ENCODE data around the gene RNGTT.
"Not testable (repeated sequence)": the region's sequence is repeated elsewhere in the genome, so short reads cannot be mapped to it uniquely, and the experiment has no call there.

DNA sequence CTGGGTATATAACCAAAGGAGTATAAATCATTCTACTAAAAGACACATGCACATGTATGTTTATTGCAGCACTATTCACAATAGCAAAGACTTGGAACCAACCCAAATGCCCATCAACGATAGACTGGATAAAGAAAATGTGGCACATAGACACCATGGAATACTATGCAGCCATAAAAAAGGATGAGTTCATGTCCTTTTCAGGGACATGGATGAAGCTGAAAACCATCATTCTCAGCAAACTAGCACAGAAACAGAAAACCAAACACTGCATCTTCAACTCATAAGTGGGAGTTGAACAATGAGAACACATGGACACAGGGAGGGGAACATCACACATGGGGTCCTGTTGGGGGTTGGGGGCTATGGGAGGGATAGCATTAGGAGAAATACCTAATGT is 130.3 kb downstream of the RNGTT start:
- TF ChIP-seq, protein P1, sequence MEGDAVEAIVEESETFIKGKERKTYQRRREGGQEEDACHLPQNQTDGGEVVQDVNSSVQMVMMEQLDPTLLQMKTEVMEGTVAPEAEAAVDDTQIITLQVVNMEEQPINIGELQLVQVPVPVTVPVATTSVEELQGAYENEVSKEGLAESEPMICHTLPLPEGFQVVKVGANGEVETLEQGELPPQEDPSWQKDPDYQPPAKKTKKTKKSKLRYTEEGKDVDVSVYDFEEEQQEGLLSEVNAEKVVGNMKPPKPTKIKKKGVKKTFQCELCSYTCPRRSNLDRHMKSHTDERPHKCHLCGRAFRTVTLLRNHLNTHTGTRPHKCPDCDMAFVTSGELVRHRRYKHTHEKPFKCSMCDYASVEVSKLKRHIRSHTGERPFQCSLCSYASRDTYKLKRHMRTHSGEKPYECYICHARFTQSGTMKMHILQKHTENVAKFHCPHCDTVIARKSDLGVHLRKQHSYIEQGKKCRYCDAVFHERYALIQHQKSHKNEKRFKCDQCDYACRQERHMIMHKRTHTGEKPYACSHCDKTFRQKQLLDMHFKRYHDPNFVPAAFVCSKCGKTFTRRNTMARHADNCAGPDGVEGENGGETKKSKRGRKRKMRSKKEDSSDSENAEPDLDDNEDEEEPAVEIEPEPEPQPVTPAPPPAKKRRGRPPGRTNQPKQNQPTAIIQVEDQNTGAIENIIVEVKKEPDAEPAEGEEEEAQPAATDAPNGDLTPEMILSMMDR (IDR thresholded peaks at IDR 0.05), result not testable (repeated sequence)
- TF ChIP-seq POLR2A (IDR thresholded peaks at IDR 0.05), result not testable (repeated sequence)
